RWPE1 (cell line): ENCODE results near the gene VAPB.

Source experiments
- CTCF ChIA-PET: fragments of 350-600 bp; sonication (Branson Sonifier 250); formaldehyde crosslinking; extraction: SDS; loops from one replicate; lab custom pipeline; 2021; lab: Yijun Ruan, JAX
- POLR2A ChIA-PET: fragments of 400-600 bp; formaldehyde crosslinking; extraction: SDS; loops from one replicate; lab custom pipeline; 2020; ENCODE audit warnings: antibody characterized with exemption; ENCODE audit not compliant: low non-redundant PET; lab: Yijun Ruan, JAX
- DNase-seq: peaks from one replicate; pipeline ENCODE4 v3.0.0; 2012; ENCODE audit warnings: low spot score
- H3K27ac ChIP-seq: fragments of 450-650 bp; 2 replicates; pipeline ENCODE4 v1.5.1; 2017
- CTCF ChIP-seq: fragments of 450-650 bp; conservative IDR thresholded peaks from 2 replicates; pipeline ENCODE4 v1.5.1; 2017; ENCODE audit warnings: low read depth, mild to moderate bottlenecking

The VAPB gene

DNA sequence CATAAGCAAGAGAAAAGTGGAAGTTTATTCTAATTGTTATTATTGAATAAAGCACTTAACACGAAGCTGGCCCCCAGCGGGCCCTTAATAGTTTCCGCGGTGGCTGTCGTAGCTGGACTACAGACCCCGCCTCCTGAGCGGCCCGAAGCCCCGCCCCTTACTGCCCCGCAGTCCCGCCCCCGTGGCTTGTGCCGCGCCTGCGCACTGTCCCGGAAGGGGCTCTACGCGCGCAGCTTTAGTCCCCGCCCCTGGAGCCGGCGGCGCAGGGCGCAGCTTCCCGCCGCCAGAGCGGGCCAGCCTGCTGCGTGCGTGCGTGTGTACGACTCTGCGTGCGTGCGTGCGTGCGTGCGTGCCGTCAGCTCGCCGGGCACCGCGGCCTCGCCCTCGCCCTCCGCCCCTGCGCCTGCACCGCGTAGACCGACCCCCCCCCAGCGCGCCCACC, at the start of gene VAPB:
VAPB (plus strand) TSS at position 348 of the 442 bp plus-strand sequence. CDS start 231 bp downstream, outside the sequence.
- peak within 1 kb of the TSS; percentile 85 for H3K27ac ChIP-seq
- TF ChIP-seq CTCF, result no peak
- peak; percentile 99 for DNase-seq
- ChIA-PET CTCF (interaction anchor here (0.5 to 0.7 kb wide), 4 partner anchors 9 to 271 kb away, joined by 3 read pairs; partner anchors contain the start of gene APCDD1L), POLR2A (interaction anchor here (0.6 to 1.5 kb wide), 10 partner anchors 11 to 1082 kb away, joined by 3 to 5 read pairs (median 4); partner anchors contain the start of gene STX16)

GRCh38 chr20:58339741-58340140, 49.3 kb upstream of the VAPB start:
- DNase-seq, result no peak
- H3K27ac ChIP-seq, result peak overlapping the region; percentile 34
- no peak for TF ChIP-seq CTCF
- ChIA-PET CTCF (interaction anchor here (1.1 kb wide), 1 partner anchor 9 kb away, joined by 3 read pairs; no protein-coding TSS in a partner anchor), POLR2A (interaction anchor here (0.5 kb wide), 1 partner anchor 132 kb away, joined by 3 read pairs; no protein-coding TSS in a partner anchor)

- CTCF ChIA-PET, result interaction anchor here (1.1 kb wide), 1 partner anchor 9 kb away, joined by 3 read pairs; no protein-coding TSS in a partner anchor
Measured at GRCh38 chr20:58340151-58340550, 48.9 kb upstream of the VAPB start.

GRCh38 chr20:58340853-58341252, 48.2 kb upstream of the VAPB start:
- DNase-seq, result no peak
- no peak for TF ChIP-seq CTCF
- H3K27ac ChIP-seq, result peak overlapping the region; percentile 72
- ChIA-PET POLR2A (no interaction called here), CTCF (interaction anchor here (0.6 kb wide), 1 partner anchor 30 kb away, joined by 4 read pairs; no protein-coding TSS in a partner anchor)

More at GRCh38 chr20:58340151-58340550, 48.9 kb upstream of the VAPB start:
- POLR2A ChIA-PET, result interaction anchor here (0.5 kb wide), 1 partner anchor 133 kb away, joined by 3 read pairs; no protein-coding TSS in a partner anchor
- H3K27ac ChIP-seq, result peak overlapping the region; percentile 34
- no peak for DNase-seq
- no peak for TF ChIP-seq CTCF

DNA sequence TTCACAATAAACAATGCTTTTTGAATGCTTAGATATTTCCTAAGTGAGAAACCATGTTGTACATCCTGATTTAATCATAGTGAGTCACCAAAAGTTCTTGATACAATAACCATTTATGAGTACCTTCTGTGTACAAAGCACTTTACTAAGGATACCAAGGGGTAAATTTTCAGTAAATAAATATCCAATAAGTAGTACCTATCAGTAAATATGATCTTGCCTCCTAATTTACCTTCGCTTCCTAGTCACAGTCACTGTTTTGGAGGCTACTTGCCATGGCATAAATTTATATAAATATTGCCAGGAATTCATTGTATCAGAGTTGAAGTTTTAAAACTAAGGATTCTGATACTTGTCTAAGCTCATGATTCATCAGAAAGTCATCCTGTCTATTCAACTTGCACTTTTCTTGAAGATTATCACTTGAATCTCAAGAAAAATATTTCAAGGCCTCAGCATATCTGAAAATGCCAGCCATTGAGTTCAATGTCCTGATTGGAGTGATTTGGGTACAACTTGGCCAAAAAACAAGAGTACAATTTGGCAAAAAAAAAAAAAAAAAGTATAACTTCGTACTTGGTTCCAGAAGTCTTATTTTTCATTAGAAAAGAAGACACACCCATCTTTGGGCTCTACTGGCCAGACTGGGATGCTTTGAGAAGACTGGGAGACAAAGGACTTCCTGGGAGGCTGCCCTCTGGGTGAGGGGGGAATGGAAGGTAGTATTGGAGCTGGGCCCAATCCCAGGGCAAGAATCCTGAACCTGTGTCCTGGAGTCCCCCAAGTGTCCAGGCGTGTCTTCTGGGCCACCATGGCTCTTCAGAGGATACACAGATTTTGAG, 46.7 kb upstream of the VAPB start:
- ChIA-PET POLR2A (interaction anchor here (0.7 kb wide), 1 partner anchor 124 kb away, joined by 5 read pairs; no protein-coding TSS in a partner anchor), CTCF (interaction anchor here (0.7 kb wide), 1 partner anchor 112 kb away, joined by 3 read pairs; no protein-coding TSS in a partner anchor)
- no peak for TF ChIP-seq CTCF
- H3K27ac ChIP-seq, result peak overlapping the region; percentile 81
- peak; percentile 94 for DNase-seq

DNA sequence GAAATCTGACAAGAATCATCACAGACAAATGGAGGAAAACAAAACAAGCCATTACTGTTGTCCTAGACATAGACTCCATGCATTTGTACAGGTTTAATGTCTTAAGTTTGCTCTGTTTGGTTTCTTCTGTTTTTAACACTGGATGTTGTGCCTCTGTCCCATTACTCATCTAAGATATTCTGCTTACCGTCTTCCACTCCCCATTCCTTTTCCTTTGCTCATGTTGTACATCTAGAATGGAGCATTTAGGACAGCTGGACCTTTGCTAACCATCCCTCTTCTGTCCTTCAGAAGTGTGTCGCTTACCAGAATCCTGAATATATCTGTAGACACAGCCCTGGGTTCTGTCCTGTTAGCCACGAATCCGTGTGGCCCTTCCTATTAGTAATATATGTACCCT, 44.3 kb upstream of the VAPB start:
- no peak overlapping the region for H3K27ac ChIP-seq
- POLR2A ChIA-PET, result no interaction called here
- TF ChIP-seq CTCF, result no peak
- CTCF ChIA-PET, result interaction anchor here (0.5 to 0.6 kb wide), 4 partner anchors 31 to 917 kb away, joined by 3 to 5 read pairs (median 4); no protein-coding TSS in a partner anchor
- peak; percentile 57 for DNase-seq
